Measurements from ENCODE around the gene CCM2.

DNA sequence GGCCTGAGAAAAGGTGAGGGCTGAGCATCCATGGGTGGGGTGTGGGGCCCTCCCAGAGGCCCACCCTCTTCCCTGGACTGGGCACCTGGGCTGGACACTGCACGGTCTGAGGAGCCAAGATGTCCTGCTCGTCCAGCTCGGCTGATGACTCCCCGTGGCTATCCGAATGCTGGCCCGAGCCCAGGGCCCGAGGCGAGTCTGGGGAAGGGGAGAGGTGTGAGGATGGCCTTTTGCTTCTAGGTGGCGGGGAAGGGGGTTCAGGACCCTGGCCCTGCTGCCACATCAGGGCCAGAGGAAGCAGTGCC is 81.6 kb downstream of the CCM2 start:
- TF ChIP-seq, protein P1, sequence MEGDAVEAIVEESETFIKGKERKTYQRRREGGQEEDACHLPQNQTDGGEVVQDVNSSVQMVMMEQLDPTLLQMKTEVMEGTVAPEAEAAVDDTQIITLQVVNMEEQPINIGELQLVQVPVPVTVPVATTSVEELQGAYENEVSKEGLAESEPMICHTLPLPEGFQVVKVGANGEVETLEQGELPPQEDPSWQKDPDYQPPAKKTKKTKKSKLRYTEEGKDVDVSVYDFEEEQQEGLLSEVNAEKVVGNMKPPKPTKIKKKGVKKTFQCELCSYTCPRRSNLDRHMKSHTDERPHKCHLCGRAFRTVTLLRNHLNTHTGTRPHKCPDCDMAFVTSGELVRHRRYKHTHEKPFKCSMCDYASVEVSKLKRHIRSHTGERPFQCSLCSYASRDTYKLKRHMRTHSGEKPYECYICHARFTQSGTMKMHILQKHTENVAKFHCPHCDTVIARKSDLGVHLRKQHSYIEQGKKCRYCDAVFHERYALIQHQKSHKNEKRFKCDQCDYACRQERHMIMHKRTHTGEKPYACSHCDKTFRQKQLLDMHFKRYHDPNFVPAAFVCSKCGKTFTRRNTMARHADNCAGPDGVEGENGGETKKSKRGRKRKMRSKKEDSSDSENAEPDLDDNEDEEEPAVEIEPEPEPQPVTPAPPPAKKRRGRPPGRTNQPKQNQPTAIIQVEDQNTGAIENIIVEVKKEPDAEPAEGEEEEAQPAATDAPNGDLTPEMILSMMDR (IDR thresholded peaks at IDR 0.05 in 8 of 11, conservative IDR thresholded peaks at IDR 0.05 in 3 of 11), result no peak
- no peak for TF ChIP-seq POLR2A (IDR thresholded peaks at IDR 0.05)
